Testis (tissue), 3 donors: ENCODE measurements around the gene RCOR1. TPM values are rescaled to one million over a fixed set of nuclear protein-coding genes. Genes with fewer than 3 reads are reported as not detected.

Experiments
- DNase-seq: peaks from one replicate; pipeline ENCODE4 v3.0.0-alpha.2; 2019
- H3K27ac ChIP-seq, 2 donors: fragments of 200-600 bp; sonication (generic); one replicate each; pipeline ENCODE4 v1.5.1; 2019
- H3K27me3 ChIP-seq: fragments of 200-600 bp; sonication (generic); one replicate; pipeline ENCODE4 v1.5.1; 2019
- H3K36me3 ChIP-seq: fragments of 200-600 bp; sonication (generic); one replicate; pipeline ENCODE4 v1.5.1; 2017; ENCODE audit warnings: low read depth; ENCODE audit errors: missing control alignments
- H3K4me1 ChIP-seq: fragments of 200-600 bp; sonication (generic); one replicate; pipeline ENCODE4 v1.5.1; 2019
- H3K4me3 ChIP-seq, 2 donors: fragments of 200-600 bp; sonication (generic); one replicate each; pipeline ENCODE4 v1.5.1; 2017 to 2019
- H3K9me3 ChIP-seq: fragments of 200-600 bp; sonication (generic); one replicate; pipeline ENCODE4 v1.5.1; 2017
- CTCF ChIP-seq, 3 experiments: fragments of 450-650 bp in 2 of 3; fragments of 200-600 bp in 1 of 3; sonication (generic) in 1 of 3; IDR thresholded peaks; one replicate each; pipeline ENCODE4 v1.5.1; 2016 to 2019; ENCODE audit warnings: antibody characterized with exemption in 3 of 3, mild to moderate bottlenecking in 2 of 3, moderate library complexity in 1 of 3
- POLR2A ChIP-seq: fragments of 450-650 bp; IDR thresholded peaks from one replicate; pipeline ENCODE4 v1.6.1; 2017; ENCODE audit warnings: antibody characterized with exemption, mild to moderate bottlenecking, moderate library complexity
- WGBS, 2 donors: methylation state at CpG; one replicate each; pipeline ENCODE4 v1.1.5; 2018; 5-methylcytosine and 5-hydroxymethylcytosine counted together
- intact Hi-C: fragments of 100-400 bp; cut with DNase I; formaldehyde crosslinking; loops from one replicate; pipeline ENCODE4 v1.15.1; 2023; ENCODE audit warnings: low total_unique reads
- polyA plus RNA-seq: library from polyadenylated mRNA; stranded (reverse); fragments of 350-450 nt; fragmentation: Illumina TruSeq; extraction: RNeasy Lipid Tissue Mini Kit (QIAGEN cat#74804); gene quantifications from one replicate; pipeline ENCODE4 v1.2.3, GENCODE V29; 2014; ENCODE audit warnings: low read depth, low replicate concordance; ENCODE audit not compliant: insufficient read depth
- total RNA-seq, 2 donors: library from RNA; depleted of rRNA; stranded (reverse); fragments of >200 nt; gene quantifications; one replicate each; pipeline ENCODE4 v1.2.3, GENCODE V29; 2016

Gene RCOR1
- total and polyA plus RNA-seq, 3 donors from 2014 or later, result 33.8 to 37.8 (median 33.9) TPM

- H3K9me3 ChIP-seq, result no peaks in the 10 kb centered on the region
- 21% methylated on average over 7 of the region's 7 CpGs for WGBS, 2 donors
- peaks cover 19% of the 10 kb centered on the region for H3K4me1 ChIP-seq
- DNase-seq, result peak; percentile 88
- TF ChIP-seq CTCF (IDR thresholded peaks at IDR 0.05), result peak; percentile 50 to 70 (median 64)
- no peak for TF ChIP-seq POLR2A
- H3K36me3 ChIP-seq, result no peaks in the 10 kb centered on the region
- no peaks in the 10 kb centered on the region for H3K27me3 ChIP-seq
- H3K27ac ChIP-seq, result peak overlapping the region in 1 of 2 donors; percentile 28
- no peak overlapping the region for H3K4me3 ChIP-seq
- intact Hi-C loops, result loop anchor here (10.0 kb wide), 1 partner anchor 220 kb away; no protein-coding TSS in a partner anchor
Measured at GRCh38 chr14:102694530-102695166, 102.2 kb downstream of the RCOR1 start.

- Histone ChIP-seq H3K36me3 (no peaks in the 10 kb centered on the region), H3K9me3 (no peaks in the 10 kb centered on the region), H3K4me3 (no peak overlapping the region), H3K4me1 (peaks cover 19% of the 10 kb centered on the region), H3K27me3 (no peaks in the 10 kb centered on the region), H3K27ac (no peak overlapping the region)
- 31 to 54% methylated on average over 3 of the region's 3 CpGs for WGBS, 2 donors
- TF ChIP-seq POLR2A, result no peak
- no peak for TF ChIP-seq CTCF (IDR thresholded peaks at IDR 0.05)
- DNase-seq, result no peak
- intact Hi-C loops, result loop anchor here (10.0 kb wide), 1 partner anchor 220 kb away; no protein-coding TSS in a partner anchor
Measured at GRCh38 chr14:102695167-102695555, 102.7 kb downstream of the RCOR1 start.

- TF ChIP-seq CTCF (IDR thresholded peaks at IDR 0.05) (no peak), POLR2A (no peak)
- Histone ChIP-seq H3K27me3 (no peaks in the 10 kb centered on the region), H3K36me3 (no peaks in the 10 kb centered on the region), H3K27ac (no peak overlapping the region), H3K4me1 (peaks cover 19% of the 10 kb centered on the region), H3K4me3 (no peak overlapping the region), H3K9me3 (no peaks in the 10 kb centered on the region)
- no peak for DNase-seq
- intact Hi-C loops, result loop anchor here (10.0 kb wide), 1 partner anchor 218 kb away; no protein-coding TSS in a partner anchor
- whole genome bisulfite sequencing, 2 donors, result 62 to 79% methylated on average over 8 of the region's 8 CpGs
Measured at GRCh38 chr14:102696332-102696731, 103.9 kb downstream of the RCOR1 start.

GRCh38 chr14:102696856-102697495 is 104.5 kb downstream of the RCOR1 start:
- no peaks in the 10 kb centered on the region for H3K27me3 ChIP-seq
- no peaks in the 10 kb centered on the region for H3K36me3 ChIP-seq
- no peak for DNase-seq
- H3K27ac ChIP-seq, result no peak overlapping the region
- peaks cover 19% of the 10 kb centered on the region for H3K4me1 ChIP-seq
- intact Hi-C loops, result loop anchor here (10.0 kb wide), 1 partner anchor 218 kb away; no protein-coding TSS in a partner anchor
- H3K9me3 ChIP-seq, result no peaks in the 10 kb centered on the region
- TF ChIP-seq POLR2A (no peak), CTCF (IDR thresholded peaks at IDR 0.05) (no peak)
- WGBS, 2 donors, result 28 to 37% methylated on average over 3 of the region's 3 CpGs
- H3K4me3 ChIP-seq, result no peak overlapping the region
